Testis (tissue), 2 donors: ENCODE measurements around the gene COG8.

Source experiments
- CTCF ChIP-seq, 3 experiments: fragments of 450-650 bp in 2 of 3; fragments of 200-600 bp in 1 of 3; sonication (generic) in 1 of 3; IDR thresholded peaks; one replicate each; pipeline ENCODE4 v1.5.1; 2016 to 2019; ENCODE audit warnings: antibody characterized with exemption in 3 of 3, mild to moderate bottlenecking in 2 of 3, moderate library complexity in 1 of 3
- POLR2A ChIP-seq: fragments of 450-650 bp; IDR thresholded peaks from one replicate; pipeline ENCODE4 v1.6.1; 2017; ENCODE audit warnings: antibody characterized with exemption, mild to moderate bottlenecking, moderate library complexity

- TF ChIP-seq CTCF (IDR thresholded peaks at IDR 0.05) (no peak), POLR2A (no peak)
Measured at GRCh38 chr16:69316595-69317034, 22.7 kb downstream of the COG8 start.
